ENCODE measurements around the gene RNF141. TPM values are rescaled to one million over a fixed set of nuclear protein-coding genes. Genes with fewer than 3 reads are reported as not detected.

The RNF141 gene
- total and polyA plus RNA-seq, 2 donors (not counting 1 experiment from before 2014, with no cell fraction given): 32.5 to 43.5 TPM

GRCh38 chr11:10544491-10545465 is 3.8 kb upstream of the RNF141 start:
- DNase-seq (ENCODE audit: low read depth in 2 of 2): no peak
- no peak overlapping the region for H3K27ac ChIP-seq (ENCODE audit: insufficient read depth, low read length)
- no peaks in the 10 kb centered on the region for H3K4me1 ChIP-seq (ENCODE audit: control insufficient read depth, extremely low read depth, insufficient read depth, low read length)
- no peak overlapping the region for H3K4me3 ChIP-seq (replicated peaks in 1 of 4; ENCODE audit: control extremely low read depth in 1 of 4, insufficient read depth in 1 of 4, low read depth in 3 of 4, low read length in 4 of 4)
- H3K79me2 ChIP-seq (ENCODE audit: control insufficient read depth, insufficient read depth, low read length): peaks cover 6% of the 10 kb centered on the region
- no peak overlapping the region for H3K9ac ChIP-seq (ENCODE audit: insufficient read depth, low read length)
- H2AFZ ChIP-seq (ENCODE audit: low read length): no peak overlapping the region
- H3K36me3 ChIP-seq (ENCODE audit: control insufficient read depth, insufficient read depth, low read length): no peaks in the 10 kb centered on the region
- no peak overlapping the region for H3K4me2 ChIP-seq (ENCODE audit: extremely low read depth, insufficient read depth, low read length)
- H3K9me3 ChIP-seq (ENCODE audit: control insufficient read depth, insufficient read depth, low read depth, low read length): no peaks in the 10 kb centered on the region
- TF ChIP-seq EZH2 (IDR thresholded peaks at IDR 0.05; ENCODE audit: low read length, missing control alignments): no peak
- TF ChIP-seq, protein P1, sequence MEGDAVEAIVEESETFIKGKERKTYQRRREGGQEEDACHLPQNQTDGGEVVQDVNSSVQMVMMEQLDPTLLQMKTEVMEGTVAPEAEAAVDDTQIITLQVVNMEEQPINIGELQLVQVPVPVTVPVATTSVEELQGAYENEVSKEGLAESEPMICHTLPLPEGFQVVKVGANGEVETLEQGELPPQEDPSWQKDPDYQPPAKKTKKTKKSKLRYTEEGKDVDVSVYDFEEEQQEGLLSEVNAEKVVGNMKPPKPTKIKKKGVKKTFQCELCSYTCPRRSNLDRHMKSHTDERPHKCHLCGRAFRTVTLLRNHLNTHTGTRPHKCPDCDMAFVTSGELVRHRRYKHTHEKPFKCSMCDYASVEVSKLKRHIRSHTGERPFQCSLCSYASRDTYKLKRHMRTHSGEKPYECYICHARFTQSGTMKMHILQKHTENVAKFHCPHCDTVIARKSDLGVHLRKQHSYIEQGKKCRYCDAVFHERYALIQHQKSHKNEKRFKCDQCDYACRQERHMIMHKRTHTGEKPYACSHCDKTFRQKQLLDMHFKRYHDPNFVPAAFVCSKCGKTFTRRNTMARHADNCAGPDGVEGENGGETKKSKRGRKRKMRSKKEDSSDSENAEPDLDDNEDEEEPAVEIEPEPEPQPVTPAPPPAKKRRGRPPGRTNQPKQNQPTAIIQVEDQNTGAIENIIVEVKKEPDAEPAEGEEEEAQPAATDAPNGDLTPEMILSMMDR (conservative IDR thresholded peaks at IDR 0.05 in 1 of 2, IDR thresholded peaks at IDR 0.05 in 1 of 2; ENCODE audit: low read depth in 1 of 2, low read length in 2 of 2): no peak
- no peaks in the 10 kb centered on the region for H3K27me3 ChIP-seq (ENCODE audit: control insufficient read depth, insufficient read depth, low read length)
- H4K20me1 ChIP-seq (ENCODE audit: control insufficient read depth, extremely low read depth, insufficient read depth, low read length): no peaks in the 10 kb centered on the region

- no peaks in the 10 kb centered on the region for H3K27me3 ChIP-seq (ENCODE audit: control insufficient read depth, insufficient read depth, low read length)
- H3K9ac ChIP-seq (ENCODE audit: insufficient read depth, low read length): no peak overlapping the region
- no peak overlapping the region for H3K4me2 ChIP-seq (ENCODE audit: extremely low read depth, insufficient read depth, low read length)
- no peak overlapping the region for H3K27ac ChIP-seq (ENCODE audit: insufficient read depth, low read length)
- no peaks in the 10 kb centered on the region for H4K20me1 ChIP-seq (ENCODE audit: control insufficient read depth, extremely low read depth, insufficient read depth, low read length)
- TF ChIP-seq, protein P1 (conservative IDR thresholded peaks at IDR 0.05 in 1 of 2, IDR thresholded peaks at IDR 0.05 in 1 of 2; ENCODE audit: low read depth in 1 of 2, low read length in 2 of 2): no peak
- H3K4me1 ChIP-seq (ENCODE audit: control insufficient read depth, extremely low read depth, insufficient read depth, low read length): no peaks in the 10 kb centered on the region
- peaks cover 6% of the 10 kb centered on the region for H3K79me2 ChIP-seq (ENCODE audit: control insufficient read depth, insufficient read depth, low read length)
- no peak for DNase-seq (ENCODE audit: low read depth in 2 of 2)
- no peaks in the 10 kb centered on the region for H3K9me3 ChIP-seq (ENCODE audit: control insufficient read depth, insufficient read depth, low read depth, low read length)
- H2AFZ ChIP-seq (ENCODE audit: low read length): no peak overlapping the region
- no peak overlapping the region for H3K4me3 ChIP-seq (replicated peaks in 1 of 4; ENCODE audit: control extremely low read depth in 1 of 4, insufficient read depth in 1 of 4, low read depth in 3 of 4, low read length in 4 of 4)
- H3K36me3 ChIP-seq (ENCODE audit: control insufficient read depth, insufficient read depth, low read length): no peaks in the 10 kb centered on the region
Observed at GRCh38 chr11:10543782-10544181, 2.8 kb upstream of the RNF141 start.

DNA sequence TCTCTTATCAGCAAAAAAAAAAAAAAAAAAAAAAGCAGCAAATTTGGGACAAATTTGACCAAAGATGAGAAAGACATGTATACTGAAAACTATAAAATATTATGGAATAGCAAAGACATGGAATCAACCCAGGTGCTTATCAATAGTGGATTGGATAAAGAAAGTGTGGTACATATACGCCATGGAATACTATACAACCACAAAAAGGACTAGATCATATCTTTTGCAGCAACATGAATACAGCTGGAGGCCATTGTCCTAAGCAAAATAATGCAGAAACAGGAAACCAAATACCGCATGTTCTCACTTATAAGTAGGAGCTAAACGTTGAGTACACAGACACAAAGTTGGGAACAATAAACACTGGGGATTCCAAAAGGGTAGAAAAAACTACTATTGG is 1.8 kb upstream of the RNF141 start:
- no peak overlapping the region for H3K4me2 ChIP-seq (ENCODE audit: extremely low read depth, insufficient read depth, low read length)
- no peaks in the 10 kb centered on the region for H3K36me3 ChIP-seq (ENCODE audit: control insufficient read depth, insufficient read depth, low read length)
- H3K9me3 ChIP-seq (ENCODE audit: control insufficient read depth, insufficient read depth, low read depth, low read length): no peaks in the 10 kb centered on the region
- H3K79me2 ChIP-seq (ENCODE audit: control insufficient read depth, insufficient read depth, low read length): peaks cover 9% of the 10 kb centered on the region
- no peak for DNase-seq (ENCODE audit: low read depth in 2 of 2)
- H3K27ac ChIP-seq (ENCODE audit: insufficient read depth, low read length): no peak overlapping the region
- no peaks in the 10 kb centered on the region for H4K20me1 ChIP-seq (ENCODE audit: control insufficient read depth, extremely low read depth, insufficient read depth, low read length)
- H3K9ac ChIP-seq (ENCODE audit: insufficient read depth, low read length): no peak overlapping the region
- TF ChIP-seq, protein P1 (conservative IDR thresholded peaks at IDR 0.05 in 1 of 2, IDR thresholded peaks at IDR 0.05 in 1 of 2; ENCODE audit: low read depth in 1 of 2, low read length in 2 of 2): no peak
- no peak for TF ChIP-seq EZH2 (IDR thresholded peaks at IDR 0.05; ENCODE audit: low read length, missing control alignments)
- no peak overlapping the region for H2AFZ ChIP-seq (ENCODE audit: low read length)
- H3K27me3 ChIP-seq (ENCODE audit: control insufficient read depth, insufficient read depth, low read length): no peaks in the 10 kb centered on the region
- H3K4me3 ChIP-seq (replicated peaks in 1 of 4; ENCODE audit: control extremely low read depth in 1 of 4, insufficient read depth in 1 of 4, low read depth in 3 of 4, low read length in 4 of 4): no peak overlapping the region
- H3K4me1 ChIP-seq (ENCODE audit: control insufficient read depth, extremely low read depth, insufficient read depth, low read length): no peaks in the 10 kb centered on the region

Measured in fibroblast of lung (primary cell).